VCaP (cell line): ENCODE results near the gene KCNMA1.

Source experiments
- H3K27ac ChIP-seq: fragments of 450-650 bp; 2 replicates; pipeline ENCODE4 v1.5.1; 2017
- TF ChIP-seq, protein P1 (sequence below): fragments of 450-650 bp; conservative IDR thresholded peaks from 2 replicates; pipeline ENCODE4 v1.5.1; 2017; ENCODE audit warnings: mild to moderate bottlenecking, moderate library complexity

The KCNMA1 gene

DNA sequence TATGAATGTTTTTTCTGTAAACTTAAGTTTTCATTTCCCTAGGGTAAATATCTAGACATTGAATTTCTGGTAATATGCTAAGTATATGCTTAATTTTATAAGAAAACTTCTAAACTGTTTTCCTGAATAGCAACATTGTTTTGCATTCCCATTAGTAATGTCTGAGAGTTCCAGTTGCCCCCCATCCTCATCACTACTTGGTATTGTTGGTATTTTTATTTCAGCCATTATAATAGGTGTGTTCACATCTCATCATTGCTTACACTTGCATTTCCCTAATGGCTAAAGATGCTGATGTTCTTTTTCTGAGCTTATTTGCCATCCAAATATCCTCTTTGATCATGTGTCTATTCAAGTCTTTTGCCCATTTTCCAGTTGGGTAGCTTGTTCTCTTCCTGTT lies 269.6 kb downstream of the KCNMA1 start:
- TF ChIP-seq, protein P1, sequence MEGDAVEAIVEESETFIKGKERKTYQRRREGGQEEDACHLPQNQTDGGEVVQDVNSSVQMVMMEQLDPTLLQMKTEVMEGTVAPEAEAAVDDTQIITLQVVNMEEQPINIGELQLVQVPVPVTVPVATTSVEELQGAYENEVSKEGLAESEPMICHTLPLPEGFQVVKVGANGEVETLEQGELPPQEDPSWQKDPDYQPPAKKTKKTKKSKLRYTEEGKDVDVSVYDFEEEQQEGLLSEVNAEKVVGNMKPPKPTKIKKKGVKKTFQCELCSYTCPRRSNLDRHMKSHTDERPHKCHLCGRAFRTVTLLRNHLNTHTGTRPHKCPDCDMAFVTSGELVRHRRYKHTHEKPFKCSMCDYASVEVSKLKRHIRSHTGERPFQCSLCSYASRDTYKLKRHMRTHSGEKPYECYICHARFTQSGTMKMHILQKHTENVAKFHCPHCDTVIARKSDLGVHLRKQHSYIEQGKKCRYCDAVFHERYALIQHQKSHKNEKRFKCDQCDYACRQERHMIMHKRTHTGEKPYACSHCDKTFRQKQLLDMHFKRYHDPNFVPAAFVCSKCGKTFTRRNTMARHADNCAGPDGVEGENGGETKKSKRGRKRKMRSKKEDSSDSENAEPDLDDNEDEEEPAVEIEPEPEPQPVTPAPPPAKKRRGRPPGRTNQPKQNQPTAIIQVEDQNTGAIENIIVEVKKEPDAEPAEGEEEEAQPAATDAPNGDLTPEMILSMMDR: no peak

GRCh38 chr10:77363210-77363609 lies 274.4 kb downstream of the KCNMA1 start:
- H3K27ac ChIP-seq: no peak overlapping the region
- TF ChIP-seq, protein P1: no peak

More for the DNA sequence above, 269.6 kb downstream of the KCNMA1 start:
- no peak overlapping the region for H3K27ac ChIP-seq

GRCh38 chr10:77361831-77362230 lies 275.8 kb downstream of the KCNMA1 start:
- no peak overlapping the region for H3K27ac ChIP-seq
- TF ChIP-seq, protein P1: no peak

DNA sequence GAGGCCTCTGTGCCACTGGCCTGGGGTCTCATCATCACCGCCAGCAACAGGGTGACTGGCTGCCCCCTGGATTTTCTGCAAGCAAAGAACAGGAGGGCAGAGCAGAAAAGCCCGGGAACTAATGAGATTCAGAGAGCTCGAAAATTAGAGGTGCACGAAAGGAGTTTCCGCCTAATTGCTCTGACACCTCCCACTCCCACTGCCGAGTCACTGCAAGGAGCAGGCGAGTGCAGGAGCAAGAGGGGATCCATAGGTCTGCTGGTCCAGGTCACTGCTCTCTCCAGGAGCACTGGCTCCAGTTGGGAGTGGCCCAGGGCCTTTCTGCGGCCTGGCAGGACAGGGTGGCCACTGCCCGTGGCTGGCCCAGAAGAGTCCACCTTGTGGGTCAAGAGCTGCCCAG lies 276.2 kb downstream of the KCNMA1 start:
- TF ChIP-seq, protein P1: no peak
- no peak overlapping the region for H3K27ac ChIP-seq

DNA sequence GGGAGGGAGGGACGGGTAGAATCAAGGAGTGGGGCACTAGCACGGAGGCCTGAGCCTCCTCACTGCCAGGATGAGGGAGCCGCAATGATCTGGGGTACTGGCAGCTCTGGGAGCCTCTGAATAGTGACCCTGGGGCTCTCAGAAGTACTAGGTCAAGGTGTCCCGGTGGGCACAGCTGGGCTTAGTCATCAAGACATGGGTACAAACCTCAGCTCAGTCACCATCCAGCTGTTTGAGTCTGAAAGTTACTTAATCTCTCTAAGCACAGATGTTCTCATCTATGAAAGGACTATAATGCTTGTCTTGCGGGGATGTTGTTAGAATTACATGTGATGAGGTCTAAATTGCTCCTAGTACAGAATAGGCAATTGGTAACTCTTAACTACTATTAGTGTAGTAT lies 276.8 kb downstream of the KCNMA1 start:
- no peak overlapping the region for H3K27ac ChIP-seq
- TF ChIP-seq, protein P1: no peak

DNA sequence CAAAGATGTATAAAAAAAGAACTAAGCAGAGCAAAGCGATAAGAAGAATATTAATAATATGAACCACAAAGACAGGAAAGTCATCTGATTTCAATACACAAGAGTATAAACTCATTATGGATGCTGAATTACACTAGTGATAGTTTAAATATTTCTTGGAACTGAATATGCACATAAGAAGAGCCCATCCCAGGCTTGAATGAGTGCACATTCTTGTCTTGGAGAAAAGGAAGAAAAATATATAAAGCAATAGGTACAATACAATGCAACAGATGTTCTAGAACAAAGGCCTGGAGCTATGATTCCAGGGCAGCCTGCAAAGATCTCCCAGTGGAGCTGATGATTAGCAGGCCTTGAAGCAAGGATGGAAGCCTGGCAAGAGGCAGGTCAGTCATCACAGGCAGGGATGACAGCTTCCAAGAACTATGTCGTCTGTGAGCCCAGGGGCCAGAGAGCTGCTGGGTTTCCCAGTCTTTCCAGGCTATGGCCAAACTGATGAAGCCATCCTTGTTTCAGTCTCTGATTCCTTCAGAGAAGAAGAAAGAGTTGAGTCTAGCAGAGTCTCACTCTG lies 277.6 kb downstream of the KCNMA1 start:
- TF ChIP-seq, protein P1: no peak
- no peak overlapping the region for H3K27ac ChIP-seq

- TF ChIP-seq, protein P1: no peak
- no peak overlapping the region for H3K27ac ChIP-seq
Measured at GRCh38 chr10:77359287-77359691, 278.3 kb downstream of the KCNMA1 start.
